Measurements from ENCODE around the gene FOSB. TPM values are rescaled to one million over a fixed set of nuclear protein-coding genes. Genes with fewer than 3 reads are reported as not detected.

The FOSB gene
- total RNA-seq, 3 donors from 2014 or later, result 0.58 to 10.3 (median 1.6) TPM

DNA sequence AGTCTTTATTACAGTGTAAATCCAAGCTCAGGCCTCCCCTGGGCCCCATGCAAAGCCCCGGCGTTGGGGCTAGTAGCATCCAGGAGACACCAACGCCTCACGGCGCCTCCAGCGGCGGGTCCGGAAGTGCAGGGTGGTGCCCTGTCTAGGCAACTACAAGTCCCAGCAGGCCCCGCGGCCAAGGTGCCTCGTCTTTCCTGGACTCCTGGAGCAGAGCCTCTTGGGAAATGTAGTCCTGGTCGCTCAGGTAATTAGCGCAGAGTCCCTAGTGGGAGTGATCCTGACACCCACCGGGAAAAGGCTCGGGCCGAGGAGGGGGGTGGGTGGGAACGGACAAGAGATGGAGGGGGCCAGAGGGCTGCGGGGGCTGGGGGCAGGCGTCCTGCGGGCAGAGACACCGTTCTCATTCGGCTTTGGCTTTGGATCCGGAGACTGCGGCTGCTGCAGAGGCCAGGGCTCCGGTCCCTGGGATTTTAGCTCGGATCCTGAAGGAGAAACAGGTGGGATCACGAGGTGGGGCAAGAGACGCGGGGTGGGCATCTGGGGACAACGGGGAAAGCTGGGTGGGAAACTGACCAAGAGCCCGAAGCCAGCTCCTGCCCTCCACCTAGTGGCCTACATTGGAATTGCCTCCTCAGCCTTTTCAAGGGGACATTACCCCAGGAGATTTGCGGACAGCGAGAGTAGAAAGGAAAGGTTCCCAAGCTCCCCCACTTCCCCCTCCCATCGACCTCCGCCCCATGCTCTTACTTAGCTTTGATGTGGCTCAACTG, 17.7 kb downstream of the FOSB start:
- TF ChIP-seq CTCF (IDR thresholded peaks at IDR 0.05), result peak; percentile 85
- no peaks in the 10 kb centered on the region for H3K36me3 ChIP-seq (ENCODE audit: low read depth)
- DNase-seq, result peak; percentile 98 to 100 (median 99)
- intact Hi-C loops (cut with DNase I, micrococcal nuclease), result no loop called here
- H3K9me3 ChIP-seq, result no peaks in the 10 kb centered on the region
- peaks cover 8% of the 10 kb centered on the region for H3K4me1 ChIP-seq (ENCODE audit: low read depth)
- H3K4me3 ChIP-seq, result peak overlapping the region; percentile 24
- ATAC-seq, result peak; percentile 100

DNA sequence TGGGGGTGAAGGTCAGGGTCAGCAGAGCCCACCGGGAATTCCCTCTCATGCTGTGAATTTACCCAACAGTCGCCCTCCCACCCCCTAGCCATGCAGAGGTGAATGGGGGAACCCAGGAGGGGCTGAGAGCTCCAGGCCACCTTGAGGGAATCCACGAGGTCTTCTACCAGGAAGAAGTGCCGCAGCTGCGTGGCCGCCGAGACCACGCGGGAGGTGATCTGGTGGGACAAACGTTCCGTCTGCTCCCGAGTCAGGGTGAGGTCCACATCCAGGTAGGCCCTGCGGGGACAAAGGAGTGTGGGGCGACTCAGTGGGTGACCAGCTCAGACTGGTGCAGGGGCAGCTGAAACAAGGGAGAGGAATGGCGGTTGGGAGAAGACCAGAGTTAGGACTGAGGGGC, 20.9 kb downstream of the FOSB start:
- intact Hi-C loops (cut with DNase I, micrococcal nuclease), result no loop called here
- no peaks in the 10 kb centered on the region for H3K9me3 ChIP-seq
- no peak for TF ChIP-seq CTCF (IDR thresholded peaks at IDR 0.05)
- H3K4me1 ChIP-seq (ENCODE audit: low read depth), result peaks cover 15% of the 10 kb centered on the region
- no peak overlapping the region for H3K4me3 ChIP-seq
- no peaks in the 10 kb centered on the region for H3K36me3 ChIP-seq (ENCODE audit: low read depth)
- DNase-seq, result peak in 1 of 3 donors; percentile 41
- no peak for ATAC-seq

DNA sequence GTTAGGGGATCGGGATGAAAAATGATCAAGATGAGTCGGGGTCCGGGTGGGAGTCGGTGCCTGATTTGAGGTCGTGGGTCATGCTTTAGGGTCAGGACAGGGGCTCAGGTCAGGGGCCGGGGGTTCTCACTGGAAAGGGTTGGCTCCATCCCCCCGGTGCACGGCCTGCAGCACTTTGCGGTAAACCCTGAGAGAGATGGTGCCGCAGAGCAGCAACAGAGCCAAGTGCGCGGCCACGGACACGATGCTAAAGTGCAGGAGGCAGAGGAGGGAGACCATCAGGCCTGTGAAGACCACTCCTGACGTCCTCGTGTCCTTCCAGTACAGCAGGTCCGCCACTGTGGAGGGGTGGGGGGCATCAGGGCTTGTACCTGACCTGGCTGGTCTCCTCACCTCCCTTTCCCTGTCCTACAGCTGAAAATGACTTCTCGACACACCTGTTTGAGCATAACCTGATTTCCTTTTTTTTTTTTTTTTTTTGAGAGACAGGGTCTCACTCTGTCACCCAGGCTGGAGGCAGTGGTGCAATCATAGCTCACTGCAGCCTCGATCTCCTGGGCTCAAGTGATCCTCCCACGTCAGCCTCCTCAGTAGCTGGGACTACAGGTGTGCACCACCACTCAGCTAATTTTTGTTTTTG, 21.5 kb downstream of the FOSB start:
- no peak for ATAC-seq
- TF ChIP-seq CTCF (IDR thresholded peaks at IDR 0.05), result no peak
- Histone ChIP-seq H3K9me3 (no peaks in the 10 kb centered on the region), H3K36me3 (ENCODE audit: low read depth) (no peaks in the 10 kb centered on the region), H3K4me3 (no peak overlapping the region), H3K4me1 (ENCODE audit: low read depth) (peaks cover 16% of the 10 kb centered on the region)
- intact Hi-C loops (cut with DNase I, micrococcal nuclease), result no loop called here
- peak in 1 of 3 donors; percentile 49 for DNase-seq

GRCh38 chr19:45492137-45492626, 24.4 kb downstream of the FOSB start:
- Histone ChIP-seq H3K4me3 (no peak overlapping the region), H3K4me1 (ENCODE audit: low read depth) (peaks cover 15% of the 10 kb centered on the region), H3K36me3 (ENCODE audit: low read depth) (no peaks in the 10 kb centered on the region), H3K9me3 (no peaks in the 10 kb centered on the region)
- intact Hi-C loops (cut with DNase I, micrococcal nuclease), result no loop called here
- no peak for ATAC-seq
- TF ChIP-seq CTCF (IDR thresholded peaks at IDR 0.05), result no peak
- DNase-seq, result no peak

DNA sequence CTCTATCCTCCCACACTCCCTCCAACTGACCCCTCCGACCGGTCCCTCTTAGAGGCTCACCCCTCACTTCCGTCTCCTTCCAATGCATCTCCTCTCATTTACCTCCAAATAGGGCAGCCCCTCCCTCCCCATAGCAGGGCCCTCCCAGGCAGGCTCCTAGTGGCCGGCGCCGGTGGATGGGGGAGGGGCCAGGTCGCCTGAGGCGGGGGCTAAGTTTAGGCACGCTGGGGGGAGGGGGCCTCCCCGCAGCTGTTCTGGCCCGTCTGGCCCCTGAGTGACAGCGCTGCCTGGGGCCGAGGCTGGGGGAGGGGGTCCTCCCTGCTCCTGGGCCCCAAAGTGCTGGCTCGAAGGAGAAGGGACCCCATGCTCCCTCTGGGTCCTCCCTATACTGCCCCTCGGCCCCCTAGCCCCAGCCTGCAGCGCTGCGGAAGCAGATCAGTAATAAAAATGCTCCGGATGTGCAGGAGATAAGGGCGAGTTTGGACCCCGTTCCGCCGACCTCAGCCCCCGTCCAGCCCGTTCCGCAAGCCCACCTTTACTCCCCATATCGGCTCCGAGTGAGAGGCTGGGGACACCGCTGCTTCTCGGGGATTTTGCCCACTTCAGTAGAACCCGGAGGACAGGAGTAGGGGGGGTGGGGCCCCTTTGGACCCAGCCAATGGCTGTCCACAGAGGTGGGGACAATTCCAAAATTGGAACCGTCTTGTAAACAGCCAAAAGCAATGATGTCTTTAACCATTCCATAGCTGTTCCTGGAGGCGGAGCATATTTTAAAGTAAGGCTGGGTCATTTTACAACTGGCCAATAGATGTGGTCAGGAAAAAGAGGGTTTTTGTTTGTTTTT, 25.1 kb downstream of the FOSB start:
- H3K4me3 ChIP-seq, result no peak overlapping the region
- intact Hi-C loops (cut with DNase I, micrococcal nuclease), result no loop called here
- TF ChIP-seq CTCF (IDR thresholded peaks at IDR 0.05), result no peak
- H3K4me1 ChIP-seq (ENCODE audit: low read depth), result peaks cover 22% of the 10 kb centered on the region
- DNase-seq (peak; percentile 56 to 57 (median 57)), ATAC-seq (peak; percentile 4)
- H3K36me3 ChIP-seq (ENCODE audit: low read depth), result no peaks in the 10 kb centered on the region
- no peaks in the 10 kb centered on the region for H3K9me3 ChIP-seq
